Right ventricle myocardium superior (tissue), 1 donor: Measurements from ENCODE around the gene HAPLN3. TPM values are rescaled to one million over a fixed set of nuclear protein-coding genes. Genes with fewer than 3 reads are reported as not detected.
A peak's percentile ranks its signal among the peaks of the same experiment; 100 is the strongest.

Experiments
- ATAC-seq: fragments of 200-7000 bp; cut with Tn5 transposase; one replicate; pipeline ENCODE4 v1.9.1; 2020; ENCODE audit warnings: mild to moderate bottlenecking; ENCODE audit not compliant: poor library complexity
- DNase-seq: peaks from one replicate; pipeline ENCODE4 v3.0.0-alpha.2; 2020
- intact Hi-C: fragments of 100-400 bp; cut with DNase I; formaldehyde crosslinking; loops from one replicate; pipeline ENCODE4 v1.11.2; 2022
- total RNA-seq: library from RNA; stranded (reverse); fragmentation: NEBNext Ultra II Directional; extraction: Animal tissue kit (Norgen Biotek cat#: 25700); gene quantifications from one replicate; pipeline ENCODE4 v1.2.1, GENCODE V29; 2021
- donor health status: DM: no; HTN: yes; CAD: no; lungs with severe emphysema.

The HAPLN3 gene
- total RNA-seq, 1 donor from 2014 or later, result 2.0 TPM

DNA sequence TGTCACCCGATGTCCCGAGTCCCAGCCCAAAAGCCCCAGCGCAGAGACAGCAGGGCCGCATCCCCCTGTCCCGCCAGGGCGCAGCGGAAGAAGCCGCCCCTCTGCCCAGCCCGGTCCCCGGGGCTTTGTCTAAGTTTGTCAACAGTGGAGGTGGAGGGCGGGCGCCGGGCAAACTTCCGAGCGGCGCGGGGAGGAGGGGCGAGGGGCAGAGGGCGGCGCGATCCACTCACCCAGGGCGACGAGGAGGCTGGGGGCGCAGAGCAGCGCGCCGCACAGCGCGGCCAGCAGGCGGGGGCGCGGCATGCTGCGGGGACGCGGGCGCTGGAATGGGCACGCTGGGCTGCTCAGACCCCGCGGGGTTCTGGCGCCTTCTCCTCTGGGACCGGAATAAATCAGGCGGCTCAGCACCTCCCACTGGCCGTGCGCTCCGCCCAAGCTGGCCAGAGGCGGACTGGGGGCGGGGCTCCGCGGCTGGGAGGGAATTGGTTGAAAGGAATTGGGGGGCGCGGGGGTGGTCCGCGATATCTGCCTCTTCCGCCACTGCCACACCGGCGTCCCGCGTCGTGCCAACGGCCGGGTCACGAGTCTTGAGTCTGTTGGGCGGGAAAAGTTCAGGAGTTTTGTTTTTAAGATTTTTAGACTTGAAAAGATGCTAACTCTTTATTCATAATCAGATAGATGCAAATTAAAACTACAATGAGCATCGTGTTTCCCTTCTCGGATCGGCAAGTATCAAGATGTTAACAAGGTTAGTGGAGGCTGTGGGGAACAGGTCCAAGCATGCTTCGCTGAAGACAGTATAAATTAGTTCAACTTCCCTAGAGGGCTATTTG lies 17.9 kb upstream of the HAPLN3 start, which contains the start of gene MFGE8:
Gene MFGE8 (minus strand): TSS at position 363 of the 833 bp plus-strand sequence. CDS start 60 bp downstream, at position 303.
- intact Hi-C loops, result no loop called here
- DNase-seq (peak; percentile 90), ATAC-seq (peak; percentile 84)

DNA sequence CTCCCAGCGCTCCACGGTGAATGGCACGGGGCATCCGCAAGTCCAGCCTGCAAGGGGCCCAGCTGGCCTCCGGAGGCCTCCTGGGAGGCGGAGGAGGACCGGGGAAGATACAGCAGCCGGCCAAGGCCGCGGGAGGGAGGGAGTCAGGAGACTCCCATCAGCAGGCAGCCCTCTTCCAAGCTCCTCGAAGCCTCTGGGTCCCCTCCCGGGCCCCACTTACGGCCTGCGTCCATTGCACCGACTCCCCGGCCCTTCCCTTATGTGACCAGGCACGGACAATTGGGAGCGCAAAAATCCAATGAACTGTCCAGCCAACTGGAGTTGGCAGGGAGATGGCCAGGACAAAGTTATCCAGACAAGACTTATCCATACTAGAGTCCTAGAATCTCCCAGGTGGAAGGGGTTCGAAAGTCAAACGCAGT lies 17.2 kb upstream of the HAPLN3 start:
- intact Hi-C loops, result no loop called here
- ATAC-seq (peak; percentile 38), DNase-seq (peak; percentile 73)

GRCh38 chr15:88911766-88912118 lies 16.4 kb upstream of the HAPLN3 start:
- intact Hi-C loops, result no loop called here
- ATAC-seq, result peak; percentile 42
- DNase-seq, result peak; percentile 66

DNA sequence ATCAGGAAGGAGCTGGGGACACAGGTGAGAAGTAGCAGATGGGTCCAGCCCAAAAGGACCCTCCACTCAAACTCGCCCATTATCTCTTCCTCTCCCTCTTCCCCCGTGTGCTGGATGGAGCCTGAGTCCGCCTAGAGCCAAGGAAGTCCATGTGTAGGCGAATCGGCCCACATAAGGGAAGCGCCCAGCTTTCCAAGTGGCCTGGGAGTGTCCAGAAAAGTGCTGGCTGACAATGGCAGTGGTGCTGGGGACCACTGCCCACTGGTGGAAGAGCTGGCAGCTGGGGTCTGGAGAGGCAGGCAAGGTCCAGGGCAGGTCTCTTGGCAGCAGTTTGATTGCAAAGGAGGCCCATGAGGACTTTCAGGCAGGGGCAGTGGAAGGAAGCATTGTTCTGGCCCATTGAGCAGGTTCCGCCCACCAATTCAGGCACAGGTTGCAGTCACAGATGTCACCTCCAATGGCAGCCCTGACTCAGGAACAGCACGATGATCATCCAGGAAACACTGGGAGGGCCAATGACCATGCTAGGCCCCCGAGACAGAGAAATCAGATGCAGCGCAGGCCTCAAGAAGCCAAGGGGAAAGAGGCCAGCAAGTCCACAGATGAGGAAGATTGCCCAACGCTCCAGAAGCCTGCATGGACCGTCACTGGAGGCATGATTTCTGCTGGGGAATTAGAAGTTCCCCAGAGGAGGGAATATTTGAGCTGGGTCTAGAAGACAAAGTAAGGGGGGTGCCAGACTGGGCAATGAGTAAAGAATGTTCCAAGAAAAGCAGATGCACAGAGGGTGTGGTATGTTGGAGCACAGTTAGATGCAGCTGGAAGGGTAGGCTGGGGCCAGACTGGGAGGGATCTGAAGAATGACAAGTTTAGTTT lies 14.8 kb upstream of the HAPLN3 start:
- intact Hi-C loops, result loop anchor here (5.0 kb wide), 1 partner anchor 107 kb away; no protein-coding TSS in a partner anchor
- ATAC-seq, result peak; percentile 6

GRCh38 chr15:88908697-88909621 lies 13.6 kb upstream of the HAPLN3 start:
- ATAC-seq (no peak), DNase-seq (peak; percentile 30)
- intact Hi-C loops, result loop anchor here (5.0 kb wide), 1 partner anchor 108 kb away; no protein-coding TSS in a partner anchor

More for the DNA sequence above, 14.8 kb upstream of the HAPLN3 start:
- peak; percentile 61 for DNase-seq

- no peak for ATAC-seq
- intact Hi-C loops, result loop anchor here (5.0 kb wide), 1 partner anchor 109 kb away; no protein-coding TSS in a partner anchor
- peak; percentile 20 for DNase-seq
These were observed 12.8 kb upstream of the HAPLN3 start for GRCh38 chr15:88908123-88908522.

GRCh38 chr15:88907111-88907510 lies 11.8 kb upstream of the HAPLN3 start:
- intact Hi-C loops, result loop anchor here (2.0 to 5.0 kb wide), 2 partner anchors 96 to 110 kb away; no protein-coding TSS in a partner anchor
- DNase-seq (peak; percentile 39), ATAC-seq (no peak)

DNA sequence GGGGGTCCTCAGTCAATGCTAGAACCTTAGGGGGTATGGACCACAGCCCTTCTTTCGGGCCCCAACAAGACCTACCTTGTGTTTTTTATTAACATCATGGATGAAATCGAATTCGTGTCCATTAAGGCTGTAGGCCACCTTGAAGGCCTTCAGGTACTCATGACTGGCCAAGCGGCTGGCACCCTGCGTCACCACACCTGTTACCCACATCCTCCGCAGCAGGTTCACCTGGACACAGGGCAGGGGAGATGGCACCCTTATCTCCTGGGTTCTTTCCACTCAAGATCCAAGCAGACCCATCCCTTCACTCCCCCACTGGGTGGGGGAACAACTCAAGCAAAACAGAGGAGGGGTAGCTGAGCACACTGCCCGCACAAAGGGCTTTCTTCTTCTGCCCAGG lies 11.2 kb upstream of the HAPLN3 start:
- ATAC-seq (no peak), DNase-seq (peak; percentile 17)
- intact Hi-C loops, result loop anchor here (2.0 to 5.0 kb wide), 2 partner anchors 96 to 111 kb away; no protein-coding TSS in a partner anchor

DNA sequence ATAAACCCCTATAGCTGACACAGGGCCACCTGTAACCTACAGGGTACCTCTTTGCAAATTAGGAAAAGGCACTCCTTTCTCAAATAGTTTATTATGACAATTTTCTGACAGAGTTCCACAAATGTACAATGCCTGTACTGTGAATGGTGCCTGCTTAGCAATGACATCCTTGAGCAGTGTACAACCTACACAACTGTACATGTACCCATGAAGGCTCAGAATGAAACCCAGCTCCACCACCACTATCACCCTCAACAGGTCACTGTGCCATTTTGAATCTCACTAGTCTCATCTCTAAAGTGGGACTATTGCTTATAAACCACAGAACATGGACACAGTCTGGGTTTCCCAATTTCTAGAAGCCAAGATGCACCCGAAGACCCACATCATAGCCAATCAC lies 10.8 kb upstream of the HAPLN3 start:
- intact Hi-C loops, result loop anchor here (2.0 to 5.0 kb wide), 2 partner anchors 97 to 111 kb away; no protein-coding TSS in a partner anchor
- DNase-seq (no peak), ATAC-seq (no peak)

DNA sequence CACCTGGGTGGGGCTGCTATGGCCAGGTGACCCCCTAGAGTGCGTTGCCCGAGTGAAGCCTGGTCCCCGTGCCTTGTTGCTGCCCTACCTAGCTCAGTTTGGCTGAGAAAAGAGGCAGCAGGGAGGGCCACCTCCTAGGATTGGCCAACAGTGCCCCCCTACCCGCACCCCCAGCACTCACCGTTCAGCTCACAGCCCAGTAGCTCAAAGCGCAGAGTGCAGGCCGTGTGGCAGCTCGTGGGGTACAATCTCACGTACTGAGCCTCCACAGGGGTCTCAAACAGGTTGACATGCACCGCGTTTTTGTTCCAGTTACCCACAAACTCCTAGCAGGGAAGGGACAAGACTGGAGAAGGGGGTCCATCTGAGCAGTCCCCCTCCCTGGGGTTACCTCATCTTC lies 10.2 kb upstream of the HAPLN3 start:
- no peak for ATAC-seq
- peak; percentile 30 for DNase-seq
- intact Hi-C loops, result loop anchor here (5.0 kb wide), 1 partner anchor 112 kb away; no protein-coding TSS in a partner anchor

- peak; percentile 84 for ATAC-seq
- intact Hi-C loops, result loop anchor here (5.0 kb wide), 2 partner anchors 113 to 278 kb away; no protein-coding TSS in a partner anchor
These were observed 9.4 kb upstream of the HAPLN3 start for GRCh38 chr15:88904624-88905327.

DNA sequence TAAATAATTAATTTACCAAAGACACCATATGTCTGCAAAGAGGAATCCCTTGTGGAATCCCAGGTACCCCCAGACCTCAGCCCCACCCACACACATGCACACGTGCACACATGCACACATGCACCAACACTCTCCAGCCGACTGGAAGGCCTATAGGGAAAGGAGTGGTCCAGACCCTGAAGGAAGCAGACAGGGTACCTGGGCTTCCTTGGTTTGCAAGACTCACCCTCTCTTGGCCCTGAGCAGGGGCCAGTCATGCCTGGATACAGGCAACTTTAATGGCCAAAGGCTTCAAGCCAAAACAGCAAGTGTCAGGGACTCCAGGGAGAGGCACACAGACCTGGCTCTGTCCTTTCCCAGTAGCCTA lies 8.9 kb upstream of the HAPLN3 start:
- intact Hi-C loops, result loop anchor here (5.0 kb wide), 1 partner anchor 278 kb away; no protein-coding TSS in a partner anchor
- DNase-seq, result peak; percentile 29
- no peak for ATAC-seq

More at GRCh38 chr15:88904624-88905327, 9.4 kb upstream of the HAPLN3 start:
- DNase-seq, result peak; percentile 90

DNA sequence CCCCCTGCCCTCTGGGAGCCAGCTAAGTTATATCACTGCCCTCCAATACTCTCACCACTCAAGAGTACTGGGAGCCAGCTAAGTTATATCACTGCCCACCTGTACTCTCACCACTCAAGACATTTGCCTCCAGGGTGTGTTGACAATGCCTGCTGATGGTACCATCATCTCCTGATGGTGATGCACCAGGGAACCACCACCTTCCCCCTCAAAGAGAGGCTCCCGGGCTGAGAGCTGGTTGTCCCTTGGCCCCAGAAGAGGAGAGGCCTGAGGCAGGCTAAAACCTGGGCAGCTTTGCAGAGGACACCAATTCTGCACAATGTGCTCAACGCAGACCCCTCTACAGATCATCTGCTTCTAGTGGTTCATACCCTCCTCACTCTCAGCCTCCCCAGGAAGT lies 7.5 kb upstream of the HAPLN3 start:
- DNase-seq (no peak), ATAC-seq (no peak)
- intact Hi-C loops, result loop anchor here (5.0 kb wide), 1 partner anchor 279 kb away; no protein-coding TSS in a partner anchor

GRCh38 chr15:88902221-88902835 lies 7.0 kb upstream of the HAPLN3 start:
- intact Hi-C loops, result loop anchor here (5.0 kb wide), 1 partner anchor 280 kb away; no protein-coding TSS in a partner anchor
- ATAC-seq (no peak), DNase-seq (peak; percentile 8)

GRCh38 chr15:88901508-88902220 lies 6.3 kb upstream of the HAPLN3 start:
- intact Hi-C loops, result loop anchor here (5.0 kb wide), 1 partner anchor 281 kb away; no protein-coding TSS in a partner anchor
- ATAC-seq, result no peak
- no peak for DNase-seq

DNA sequence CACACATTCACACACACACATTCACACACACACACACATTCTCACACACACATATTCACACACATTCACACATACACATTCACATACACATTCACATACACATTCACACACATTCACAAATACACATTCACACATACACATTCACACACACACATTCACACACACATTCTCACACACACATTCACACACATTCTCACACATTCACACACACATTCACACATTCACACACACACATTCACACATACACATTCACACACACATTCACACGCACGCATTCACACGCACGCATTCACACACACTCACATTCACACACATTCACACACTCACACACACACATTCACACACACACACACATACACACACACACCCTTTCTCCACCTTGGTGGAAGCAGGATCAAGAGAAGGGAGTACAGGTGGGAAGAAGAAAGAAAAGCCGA lies 5.7 kb upstream of the HAPLN3 start:
- no peak for ATAC-seq
- DNase-seq, result no peak
- intact Hi-C loops, result loop anchor here (5.0 kb wide), 1 partner anchor 281 kb away; no protein-coding TSS in a partner anchor
